Activated CD8-positive, alpha-beta T cell treated with anti-CD3 and anti-CD28 coated beads, Interleukin-2, amount 10 ng/mL, durations not matched to agents 7 days and 5 days (primary cell): ENCODE data around the gene CTU2. TPM values are rescaled to one million over a fixed set of nuclear protein-coding genes. Genes with fewer than 3 reads are reported as not detected.

Source experiments
- ATAC-seq: fragments of 150-1000 bp; cut with Tn5 transposase; one replicate; pipeline ENCODE4 v1.10.0; 2021; ENCODE audit warnings: moderate library complexity
- CTCF ChIA-PET: fragments of 350-600 bp; sonication (Branson Sonifier 250); formaldehyde crosslinking; loops from one replicate; lab custom pipeline; 2021; ENCODE audit warnings: antibody characterized with exemption; lab: Charles Lee
- POLR2A ChIA-PET: fragments of 350-600 bp; sonication (Branson Sonifier 250); formaldehyde crosslinking; loops from one replicate; lab custom pipeline; 2021; ENCODE audit warnings: antibody characterized with exemption; lab: Charles Lee
- DNase-seq: peaks from one replicate; pipeline ENCODE4 v3.0.0-alpha.2; 2020
- H3K27ac Mint-ChIP-seq: one replicate; pipeline ENCODE4 v1.8.0; 2021; ENCODE audit warnings: mild to moderate bottlenecking, mixed read lengths
- H3K27me3 Mint-ChIP-seq: one replicate; pipeline ENCODE4 v1.8.0; 2021; ENCODE audit warnings: low read depth, mixed read lengths
- H3K36me3 Mint-ChIP-seq: one replicate; pipeline ENCODE4 v1.8.0; 2021; ENCODE audit warnings: low read depth, mixed read lengths
- H3K4me1 Mint-ChIP-seq: one replicate; pipeline ENCODE4 v1.8.0; 2021; ENCODE audit warnings: low read depth, mixed read lengths
- H3K4me3 Mint-ChIP-seq: one replicate; pipeline ENCODE4 v1.8.0; 2021; ENCODE audit warnings: mild to moderate bottlenecking, mixed read lengths
- H3K9me3 Mint-ChIP-seq: one replicate; pipeline ENCODE4 v1.8.0; 2022; ENCODE audit warnings: mixed read lengths; ENCODE audit not compliant: insufficient read depth
- total RNA-seq, 2 experiments: library from RNA; stranded (reverse); gene quantifications; one replicate each; pipeline ENCODE4 v1.2.3, GENCODE V29; 2021

Gene CTU2
- total RNA-seq, 2 experiments from 2014 or later: 27.5 to 29.2 TPM

DNA sequence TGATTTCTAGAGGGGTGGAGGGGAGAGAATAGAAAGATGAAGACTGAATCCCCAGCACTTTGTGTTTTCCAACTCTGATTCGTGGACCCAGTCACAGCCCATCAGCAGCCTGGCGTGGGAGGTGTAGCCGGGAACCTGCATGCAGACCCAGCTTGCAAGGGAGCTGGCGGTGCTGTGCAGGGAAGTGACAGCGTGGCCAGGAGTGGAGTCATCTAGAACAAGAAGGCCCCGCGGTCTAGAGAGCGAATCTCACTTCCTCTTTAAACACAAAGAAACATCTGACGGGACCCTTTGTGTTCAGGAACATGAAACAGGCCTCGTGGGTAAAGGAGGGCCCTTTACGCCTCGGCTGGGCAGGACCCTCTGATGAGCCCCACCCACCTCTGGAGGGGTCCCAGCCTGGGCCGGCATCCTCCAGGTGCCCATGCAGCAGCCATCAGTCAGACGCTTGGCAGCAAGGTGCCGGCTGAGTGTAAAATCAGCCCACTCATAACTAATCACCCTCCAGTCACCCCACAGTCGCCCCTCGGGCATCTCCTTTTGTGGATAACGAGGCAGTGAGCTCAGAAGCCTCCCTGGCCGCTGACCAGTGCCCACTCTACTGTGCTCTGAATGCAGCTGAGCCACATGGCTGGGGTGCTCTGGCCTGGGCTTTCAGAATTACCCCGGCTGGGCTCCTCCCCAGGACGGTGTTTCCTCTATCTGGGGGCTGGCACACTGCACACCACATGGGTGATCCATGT lies 24.4 kb upstream of the CTU2 start:
- H3K4me1 Mint-ChIP-seq: peaks cover 50% of the 10 kb centered on the region
- POLR2A ChIA-PET: interaction anchor here (1.0 to 2.0 kb wide), 4 partner anchors 19 to 23 kb away, joined by 3 to 7 read pairs (median 4); no protein-coding TSS in a partner anchor
- H3K9me3 Mint-ChIP-seq: no peaks in the 10 kb centered on the region
- ATAC-seq (peak; percentile 50), DNase-seq (peak; percentile 80)
- H3K4me3 Mint-ChIP-seq: peak overlapping the region; percentile 68
- no peaks in the 10 kb centered on the region for H3K27me3 Mint-ChIP-seq
- H3K27ac Mint-ChIP-seq: peak overlapping the region; percentile 96
- CTCF ChIA-PET: interaction anchor here (0.7 to 1.9 kb wide), 7 partner anchors 12 to 61 kb away, joined by 3 to 8 read pairs (median 5); partner anchors contain the start of gene MVD
- H3K36me3 Mint-ChIP-seq: peaks cover 26% of the 10 kb centered on the region

- Mint-ChIP-seq H3K36me3 (peaks cover 22% of the 10 kb centered on the region), H3K4me1 (peaks cover 66% of the 10 kb centered on the region), H3K27me3 (no peaks in the 10 kb centered on the region), H3K4me3 (peak overlapping the region; percentile 79), H3K9me3 (no peaks in the 10 kb centered on the region), H3K27ac (peak overlapping the region; percentile 68)
- DNase-seq: no peak
- no peak for ATAC-seq
- POLR2A ChIA-PET: interaction anchor here (4.2 kb wide), 1 partner anchor 18 kb away, joined by 38 read pairs; no protein-coding TSS in a partner anchor
- CTCF ChIA-PET: interaction anchor here (0.8 to 2.2 kb wide), 9 partner anchors 10 to 102 kb away, joined by 3 to 28 read pairs (median 4); no protein-coding TSS in a partner anchor
These were observed 21.6 kb upstream of the CTU2 start for GRCh38 chr16:88684569-88685155.

DNA sequence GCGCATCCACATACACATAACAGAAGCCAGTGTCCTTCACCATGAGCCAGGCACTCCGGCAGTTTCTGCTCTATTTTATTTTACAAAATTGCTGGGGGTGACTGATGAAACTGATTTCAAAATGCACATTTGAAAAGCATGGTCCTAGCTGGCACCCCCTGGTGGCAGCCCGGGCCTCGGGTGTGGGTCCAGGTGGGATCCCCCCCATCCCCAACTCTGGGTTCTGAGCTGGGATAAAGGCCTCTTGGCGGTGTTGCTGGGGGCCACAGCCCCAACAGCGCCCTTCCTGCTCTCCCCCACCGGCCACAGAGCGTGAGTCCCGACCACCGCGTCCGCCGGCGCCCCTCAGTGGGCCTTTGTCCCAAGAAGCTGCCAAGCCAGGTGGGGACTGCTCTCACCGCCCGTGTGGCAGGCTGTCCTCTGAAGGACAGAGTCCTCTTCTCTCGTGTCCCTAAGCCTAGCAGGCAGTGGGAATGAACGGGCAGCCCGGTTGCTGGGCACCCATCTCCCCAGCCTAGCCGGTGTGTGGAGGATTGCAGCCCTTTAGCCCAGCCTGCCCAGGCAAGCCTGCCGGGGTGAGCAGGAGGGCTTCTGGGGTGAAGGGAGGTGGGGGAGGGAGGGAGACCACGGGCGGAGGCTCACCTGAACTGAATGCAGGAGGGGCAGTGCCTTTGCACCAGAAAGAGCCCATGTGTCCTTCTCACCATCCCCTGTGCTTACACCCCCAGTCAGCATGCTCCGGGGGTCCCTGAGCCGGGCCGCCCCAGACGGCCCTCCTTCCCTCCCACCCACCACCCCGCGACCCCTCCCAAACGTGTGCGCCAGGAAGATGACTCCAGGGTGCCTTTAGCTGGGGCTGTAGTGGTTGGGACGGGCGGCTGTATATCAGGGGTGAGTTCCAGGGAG lies 20.9 kb upstream of the CTU2 start:
- H3K27me3 Mint-ChIP-seq: no peaks in the 10 kb centered on the region
- peak; percentile 17 for ATAC-seq
- H3K36me3 Mint-ChIP-seq: peaks cover 19% of the 10 kb centered on the region
- ChIA-PET POLR2A (interaction anchor here (4.2 kb wide), 1 partner anchor 17 kb away, joined by 38 read pairs; no protein-coding TSS in a partner anchor), CTCF (interaction anchor here (0.7 to 2.2 kb wide), 10 partner anchors 11 to 125 kb away, joined by 3 to 28 read pairs (median 5); partner anchors contain the start of gene ZC3H18)
- peak overlapping the region; percentile 68 for H3K27ac Mint-ChIP-seq
- peak overlapping the region; percentile 79 for H3K4me3 Mint-ChIP-seq
- no peaks in the 10 kb centered on the region for H3K9me3 Mint-ChIP-seq
- peaks cover 69% of the 10 kb centered on the region for H3K4me1 Mint-ChIP-seq
- DNase-seq: peak; percentile 72

DNA sequence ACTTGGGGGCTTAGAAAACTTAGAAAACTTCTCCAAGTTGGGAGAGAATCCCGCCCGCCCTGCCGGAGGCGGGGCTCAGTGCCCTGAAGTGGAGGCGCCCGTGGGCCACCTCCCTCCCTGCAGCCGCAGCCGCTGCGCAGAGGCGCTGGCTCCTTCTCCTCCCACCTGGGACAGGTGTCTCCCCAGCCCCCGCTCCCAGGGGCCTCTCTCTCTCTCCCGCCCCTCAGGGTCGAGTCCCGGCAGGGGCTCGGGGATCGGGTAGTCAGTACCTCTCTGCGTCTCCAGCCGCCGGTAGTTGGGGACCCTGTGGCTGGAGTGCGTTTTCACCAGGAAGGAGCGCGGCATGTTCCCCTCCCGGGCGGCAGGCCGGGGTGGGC lies 20.3 kb upstream of the CTU2 start:
- CTCF ChIA-PET: interaction anchor here (2.2 kb wide), 1 partner anchor 15 kb away, joined by 28 read pairs; no protein-coding TSS in a partner anchor
- H3K36me3 Mint-ChIP-seq: peaks cover 16% of the 10 kb centered on the region
- peaks cover 69% of the 10 kb centered on the region for H3K4me1 Mint-ChIP-seq

GRCh38 chr16:88686439-88687253 lies 19.7 kb upstream of the CTU2 start, which contains the start of gene SNAI3:
TSS of gene SNAI3 (minus strand) at chr16:88686507. CDS start at chr16:88686406, 101 bp downstream.
- ChIA-PET POLR2A (interaction anchor here (0.9 to 4.2 kb wide), 2 partner anchors 12 to 16 kb away, joined by 3 to 38 read pairs; no protein-coding TSS in a partner anchor), CTCF (interaction anchor here (1.1 to 2.2 kb wide), 5 partner anchors 14 to 116 kb away, joined by 3 to 28 read pairs (median 4); partner anchors contain the start of gene ZC3H18)
- peak; percentile 88 for ATAC-seq

More for the DNA sequence above, 20.3 kb upstream of the CTU2 start:
- Mint-ChIP-seq H3K4me3 (peak overlapping the region; percentile 79), H3K27me3 (no peaks in the 10 kb centered on the region), H3K9me3 (no peaks in the 10 kb centered on the region), H3K27ac (no peak overlapping the region)
- POLR2A ChIA-PET: interaction anchor here (4.2 kb wide), 1 partner anchor 16 kb away, joined by 38 read pairs; no protein-coding TSS in a partner anchor
- DNase-seq (peak; percentile 60), ATAC-seq (peak; percentile 52)

GRCh38 chr16:88687254-88687576 lies 19.1 kb upstream of the CTU2 start:
- no peaks in the 10 kb centered on the region for H3K27me3 Mint-ChIP-seq
- no peak for ATAC-seq
- H3K9me3 Mint-ChIP-seq: no peaks in the 10 kb centered on the region
- H3K27ac Mint-ChIP-seq: no peak overlapping the region
- DNase-seq: no peak
- H3K4me1 Mint-ChIP-seq: peaks cover 69% of the 10 kb centered on the region
- peaks cover 9% of the 10 kb centered on the region for H3K36me3 Mint-ChIP-seq
- ChIA-PET CTCF (interaction anchor here (1.1 to 1.6 kb wide), 4 partner anchors 13 to 117 kb away, joined by 3 to 5 read pairs (median 4); partner anchors contain the start of gene ZC3H18), POLR2A (interaction anchor here (0.9 to 4.2 kb wide), 2 partner anchors 13 to 15 kb away, joined by 3 to 38 read pairs; no protein-coding TSS in a partner anchor)
- H3K4me3 Mint-ChIP-seq: peak overlapping the region; percentile 79

More at GRCh38 chr16:88686439-88687253, 19.7 kb upstream of the CTU2 start, which contains the start of gene SNAI3:
- H3K27ac Mint-ChIP-seq: peak within 1 kb of the TSS; percentile 68
- H3K4me1 Mint-ChIP-seq: peaks cover 69% of the 10 kb centered on the region
- peak within 1 kb of the TSS; percentile 79 for H3K4me3 Mint-ChIP-seq
- peak; percentile 91 for DNase-seq
- H3K9me3 Mint-ChIP-seq: no peaks in the 10 kb centered on the region
- H3K27me3 Mint-ChIP-seq: no peaks in the 10 kb centered on the region
- peaks cover 11% of the 10 kb centered on the region for H3K36me3 Mint-ChIP-seq

GRCh38 chr16:88687676-88688012 lies 18.7 kb upstream of the CTU2 start:
- Mint-ChIP-seq H3K27me3 (no peaks in the 10 kb centered on the region), H3K36me3 (peaks cover 5% of the 10 kb centered on the region), H3K27ac (no peak overlapping the region), H3K9me3 (no peaks in the 10 kb centered on the region), H3K4me1 (peaks cover 70% of the 10 kb centered on the region), H3K4me3 (no peak overlapping the region)
- ChIA-PET CTCF (interaction anchor here (1.1 to 1.6 kb wide), 4 partner anchors 13 to 117 kb away, joined by 3 to 5 read pairs (median 4); partner anchors contain the start of gene ZC3H18), POLR2A (interaction anchor here (4.2 kb wide), 1 partner anchor 15 kb away, joined by 38 read pairs; no protein-coding TSS in a partner anchor)
- ATAC-seq (no peak), DNase-seq (no peak)

GRCh38 chr16:88688013-88688778 lies 18.1 kb upstream of the CTU2 start:
- Mint-ChIP-seq H3K27me3 (no peaks in the 10 kb centered on the region), H3K36me3 (peaks cover 5% of the 10 kb centered on the region), H3K27ac (no peak overlapping the region), H3K4me3 (no peak overlapping the region), H3K9me3 (no peaks in the 10 kb centered on the region), H3K4me1 (peaks cover 73% of the 10 kb centered on the region)
- no peak for ATAC-seq
- no peak for DNase-seq
- POLR2A ChIA-PET: interaction anchor here (4.2 kb wide), 1 partner anchor 14 kb away, joined by 38 read pairs; no protein-coding TSS in a partner anchor
- CTCF ChIA-PET: interaction anchor here (1.5 to 1.6 kb wide), 2 partner anchors 12 to 118 kb away, joined by 4 read pairs; partner anchors contain the start of gene ZC3H18

DNA sequence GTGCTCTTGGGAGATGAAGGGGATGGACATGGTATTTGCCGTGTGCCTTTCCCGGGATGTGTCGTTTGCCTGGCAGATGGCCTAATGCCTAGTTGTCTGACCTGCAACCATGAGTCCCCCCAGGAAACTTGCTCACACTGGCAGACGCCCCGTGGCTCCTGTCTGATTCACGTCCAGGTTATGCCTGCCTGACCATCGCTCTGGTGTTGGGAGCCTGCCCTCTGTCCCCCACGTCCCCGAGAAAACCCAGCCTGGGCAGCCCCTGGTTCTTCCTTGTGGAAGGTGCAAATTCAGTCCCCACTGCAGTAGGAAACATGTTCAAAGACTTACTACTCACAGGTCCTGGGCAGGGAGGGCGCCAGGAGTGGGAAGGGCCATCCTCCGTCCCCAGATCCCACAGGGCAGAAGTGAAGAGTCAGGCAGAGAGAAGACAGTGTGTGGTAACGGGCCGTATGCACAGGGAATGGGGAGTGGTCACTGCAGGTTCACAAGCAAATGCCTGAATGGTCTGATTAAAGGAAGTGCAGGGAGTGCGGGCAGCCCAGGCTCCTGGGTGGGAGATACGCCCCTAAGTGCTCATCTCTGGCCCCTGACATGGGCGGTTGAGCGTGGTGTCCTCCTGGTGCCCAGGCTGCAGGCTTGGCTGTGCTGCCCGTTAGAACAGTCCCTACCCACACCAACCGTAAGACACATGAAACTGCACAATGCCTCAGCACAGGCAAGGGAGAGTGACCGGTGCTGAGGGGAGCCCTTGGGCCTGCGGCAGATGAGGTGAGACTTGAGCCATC lies 15.8 kb upstream of the CTU2 start:
- no peaks in the 10 kb centered on the region for H3K36me3 Mint-ChIP-seq
- CTCF ChIA-PET: no interaction called here
- no peaks in the 10 kb centered on the region for H3K27me3 Mint-ChIP-seq
- POLR2A ChIA-PET: interaction anchor here (0.6 to 2.3 kb wide), 2 partner anchors 11 to 238 kb away, joined by 3 to 15 read pairs; partner anchors contain the start of gene ZFPM1
- ATAC-seq: no peak
- DNase-seq: no peak
- H3K4me3 Mint-ChIP-seq: peak overlapping the region; percentile 34
- H3K27ac Mint-ChIP-seq: peak overlapping the region; percentile 92
- H3K4me1 Mint-ChIP-seq: peaks cover 60% of the 10 kb centered on the region
- H3K9me3 Mint-ChIP-seq: no peaks in the 10 kb centered on the region
